Spleen (tissue), 11 donors: Measurements from ENCODE around the gene HIGD1A. TPM values are rescaled to one million over a fixed set of nuclear protein-coding genes. Genes with fewer than 3 reads are reported as not detected.
A peak's percentile ranks its signal among the peaks of the same experiment; 100 is the strongest.

Experiments used
- DNase-seq: peaks from one replicate; pipeline ENCODE4 v3.0.0-alpha.2; 2020
- H3K27ac ChIP-seq, 8 donors: fragments of 200-600 bp; sonication (generic) in 7 of 8; 1 replicate in 4 of 8; 2 replicates in 4 of 8; pipeline versions ENCODE4 v1.5.0 to v1.8.0; 2016 to 2021; ENCODE audit warnings: inconsistent platforms in 4 of 8, mild to moderate bottlenecking in 4 of 8, moderate library complexity in 1 of 8
- H3K27me3 ChIP-seq, 7 donors: fragments of 200-600 bp; sonication (generic) in 6 of 7; replicated peaks in 1 of 7; 1 replicate in 4 of 7; 2 replicates in 3 of 7; pipeline versions ENCODE4 v1.5.0 to v1.8.0; 2016 to 2021; ENCODE audit warnings: inconsistent platforms in 3 of 7, mild to moderate bottlenecking in 1 of 7
- H3K36me3 ChIP-seq, 6 donors: fragments of 200-600 bp; sonication (generic) in 5 of 6; 1 replicate in 4 of 6; 2 replicates in 2 of 6; pipeline versions ENCODE4 v1.5.0 to v1.8.0; 2016 to 2021; ENCODE audit warnings: inconsistent platforms in 2 of 6
- H3K4me1 ChIP-seq, 6 donors: fragments of 200-600 bp; sonication (generic) in 5 of 6; 1 replicate in 3 of 6; 2 replicates in 3 of 6; pipeline versions ENCODE4 v1.5.0 to v1.8.0; 2016 to 2021; ENCODE audit warnings: inconsistent platforms in 3 of 6
- H3K4me3 ChIP-seq, 8 donors: fragments of 200-600 bp; sonication (generic) in 7 of 8; 1 replicate in 4 of 8; 2 replicates in 4 of 8; pipeline versions ENCODE4 v1.5.0 to v1.8.0; 2016 to 2021; ENCODE audit warnings: inconsistent platforms in 4 of 8, mild to moderate bottlenecking in 4 of 8, moderate library complexity in 2 of 8
- H3K9me3 ChIP-seq, 8 donors: fragments of 200-600 bp; sonication (generic) in 7 of 8; 1 replicate in 4 of 8; 2 replicates in 4 of 8; pipeline versions ENCODE4 v1.5.0 to v1.8.0; 2016 to 2021; ENCODE audit warnings: inconsistent platforms in 4 of 8
- POLR2A ChIP-seq, 3 donors: fragments of 450-650 bp; IDR thresholded peaks; one replicate each; pipeline ENCODE4 v1.5.1; 2017; ENCODE audit warnings: antibody characterized with exemption in 3 of 3, mild to moderate bottlenecking in 1 of 3
- POLR2AphosphoS5 ChIP-seq, 3 donors: sonication (generic); formaldehyde crosslinking; IDR thresholded peaks; one replicate each; pipeline ENCODE4 v1.5.1; 2017; ENCODE audit warnings: antibody characterized with exemption in 3 of 3
- WGBS, 5 donors: extraction: QIAGEN DNeasy Blood & Tissue Kit in 3 of 5; methylation state at CpG; one replicate each; pipeline versions ENCODE4 v1.1.5 to v1.1.7; 2013 to 2018; 5-methylcytosine and 5-hydroxymethylcytosine counted together
- intact Hi-C: fragments of 100-400 bp; cut with DNase I; formaldehyde crosslinking; loops from one replicate; pipeline ENCODE4 v1.15.0; 2023; ENCODE audit warnings: low total_unique reads
- polyA plus RNA-seq, 3 donors: library from polyadenylated mRNA; stranded (reverse); fragments of 200-250 nt; gene quantifications; one replicate each; pipeline ENCODE4 v1.2.1, GENCODE V29; 2013
- total RNA-seq, 7 donors: library from RNA; depleted of rRNA in 3 of 7; stranded (reverse); fragments of >200 nt in 3 of 7; fragmentation: NEBNext Ultra II Directional in 4 of 7; extraction: Animal tissue kit (Norgen Biotek cat#: 25700) in 4 of 7; gene quantifications; one replicate each; pipeline versions ENCODE4 v1.1.0 to v1.2.1, GENCODE V29; 2016 to 2021
- TF ChIP-seq, protein P1 (sequence below), 11 experiments: fragments of 200-600 bp in 7 of 11; fragments of 450-650 bp in 4 of 11; sonication (generic) in 4 of 11; IDR thresholded peaks in 8 of 11; conservative IDR thresholded peaks in 3 of 11; 1 replicate in 7 of 11; 2 replicates in 4 of 11; pipeline versions ENCODE4 v1.4.0 to v1.8.0; 2016 to 2021; ENCODE audit warnings: antibody characterized with exemption in 11 of 11, inconsistent platforms in 4 of 11, mild to moderate bottlenecking in 1 of 11
- donor health status: healthy with polysubstance abuse.
- donor health status: DM: no; HTN: no; CAD: no; lungs with moderate emphysema.
- donor health status: DM: no; HTN: no; CAD: no.
- donor health status: Bipolar disorder and iron deficiency.
- donor health status: healthy.
- donor health status: DM: no; HTN: no; CAD: no.
- donor health status: DM: yes; HTN: yes; CAD: no.

HIGD1A gene
- total and polyA plus RNA-seq, 10 donors = 39.4 to 89.0 (median 59.6) TPM

DNA sequence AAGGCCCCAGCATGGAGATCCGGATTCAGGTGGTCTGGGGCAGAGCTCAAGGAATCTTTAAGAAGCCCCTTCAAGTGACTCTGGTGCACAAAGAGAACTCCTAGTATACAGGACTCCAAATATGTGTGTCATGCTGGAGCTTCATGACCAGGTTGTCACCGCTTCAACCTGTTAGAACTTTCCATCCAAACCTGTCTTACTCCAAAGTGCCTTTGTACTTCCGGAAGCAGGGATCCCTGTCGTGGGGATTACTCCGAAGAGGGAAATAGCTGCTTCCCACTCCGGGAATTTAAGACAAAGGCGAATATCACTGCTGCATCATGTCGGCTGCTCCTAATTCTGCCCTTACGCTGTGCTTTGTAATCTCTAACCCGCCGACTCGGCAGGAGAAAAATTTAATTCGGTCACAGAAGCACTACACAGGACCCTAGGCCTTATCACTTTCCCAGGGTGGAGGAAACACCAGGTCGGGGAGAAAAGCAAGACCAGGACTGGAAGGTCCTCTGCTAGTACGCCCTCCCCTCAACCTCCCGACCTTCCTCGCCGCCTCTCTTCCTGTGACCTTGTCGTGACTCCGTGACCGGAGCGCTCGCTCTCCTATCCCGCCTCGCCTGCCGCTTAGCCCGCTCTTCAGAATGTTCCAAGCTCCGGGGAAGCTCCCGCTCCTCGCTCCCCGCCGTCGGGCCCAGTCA is 730 bp downstream of the HIGD1A start:
- peak; percentile 89 for DNase-seq
- 1 to 4% (median 2%) methylated on average over 33 of the region's 33 CpGs for WGBS, 5 donors
- no peaks in the 10 kb centered on the region for H3K9me3 ChIP-seq
- H3K27me3 ChIP-seq = peaks cover 0 to 7% (median 0%) of the 10 kb centered on the region in 7 donors
- peak overlapping the region; percentile 83 to 94 (median 91) for H3K27ac ChIP-seq
- H3K36me3 ChIP-seq = no peaks in the 10 kb centered on the region
- intact Hi-C loops = no loop called here
- peak overlapping the region; percentile 60 to 95 (median 74) for H3K4me3 ChIP-seq
- TF ChIP-seq POLR2AphosphoS5 (IDR thresholded peaks at IDR 0.05) (no peak), POLR2A (IDR thresholded peaks at IDR 0.05) (no peak)
- TF ChIP-seq, protein P1, sequence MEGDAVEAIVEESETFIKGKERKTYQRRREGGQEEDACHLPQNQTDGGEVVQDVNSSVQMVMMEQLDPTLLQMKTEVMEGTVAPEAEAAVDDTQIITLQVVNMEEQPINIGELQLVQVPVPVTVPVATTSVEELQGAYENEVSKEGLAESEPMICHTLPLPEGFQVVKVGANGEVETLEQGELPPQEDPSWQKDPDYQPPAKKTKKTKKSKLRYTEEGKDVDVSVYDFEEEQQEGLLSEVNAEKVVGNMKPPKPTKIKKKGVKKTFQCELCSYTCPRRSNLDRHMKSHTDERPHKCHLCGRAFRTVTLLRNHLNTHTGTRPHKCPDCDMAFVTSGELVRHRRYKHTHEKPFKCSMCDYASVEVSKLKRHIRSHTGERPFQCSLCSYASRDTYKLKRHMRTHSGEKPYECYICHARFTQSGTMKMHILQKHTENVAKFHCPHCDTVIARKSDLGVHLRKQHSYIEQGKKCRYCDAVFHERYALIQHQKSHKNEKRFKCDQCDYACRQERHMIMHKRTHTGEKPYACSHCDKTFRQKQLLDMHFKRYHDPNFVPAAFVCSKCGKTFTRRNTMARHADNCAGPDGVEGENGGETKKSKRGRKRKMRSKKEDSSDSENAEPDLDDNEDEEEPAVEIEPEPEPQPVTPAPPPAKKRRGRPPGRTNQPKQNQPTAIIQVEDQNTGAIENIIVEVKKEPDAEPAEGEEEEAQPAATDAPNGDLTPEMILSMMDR (IDR thresholded peaks at IDR 0.05 in 8 of 11, conservative IDR thresholded peaks at IDR 0.05 in 3 of 11) = no peak
- H3K4me1 ChIP-seq = peaks cover 19 to 57% (median 51%) of the 10 kb centered on the region in 6 donors

DNA sequence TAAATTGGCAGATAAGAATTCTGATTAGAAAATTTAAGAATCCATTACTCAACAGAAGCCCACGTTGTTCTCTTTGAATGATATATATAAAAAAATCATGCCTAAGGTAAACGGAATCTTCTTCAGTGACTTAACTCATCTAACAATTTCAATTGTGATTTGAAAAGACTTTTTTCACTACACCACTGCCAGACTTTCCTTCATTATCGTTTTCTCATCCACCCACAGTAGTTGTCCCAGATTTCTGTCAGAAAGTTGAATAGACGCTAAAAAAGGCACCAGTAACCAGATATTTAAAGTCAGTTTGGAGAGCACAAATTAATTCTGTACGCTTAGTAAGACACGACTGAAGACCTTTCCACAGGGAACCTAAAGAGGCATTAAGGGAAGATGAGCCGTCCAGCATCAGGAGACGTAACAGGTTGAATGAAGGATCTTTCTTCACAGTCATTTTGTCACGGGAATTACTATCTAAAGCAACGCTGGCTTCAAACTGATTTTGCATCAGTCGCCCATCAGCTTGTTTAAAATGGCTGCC is 1.3 kb downstream of the HIGD1A start:
- 64 to 79% (median 78%) methylated on average over 11 of the region's 11 CpGs for WGBS, 5 donors
- intact Hi-C loops = no loop called here
- Histone ChIP-seq H3K27me3 (peaks cover 0 to 7% (median 0%) of the 10 kb centered on the region in 7 donors), H3K27ac (peak overlapping the region in 7 of 8 donors; percentile 83 to 94 (median 92)), H3K4me1 (peaks cover 19 to 57% (median 51%) of the 10 kb centered on the region in 6 donors), H3K4me3 (peak overlapping the region; percentile 60 to 95 (median 74)), H3K36me3 (no peaks in the 10 kb centered on the region), H3K9me3 (no peaks in the 10 kb centered on the region)
- DNase-seq = no peak
- no peak for TF ChIP-seq POLR2A (IDR thresholded peaks at IDR 0.05)
- TF ChIP-seq, protein P1 (IDR thresholded peaks at IDR 0.05 in 8 of 11, conservative IDR thresholded peaks at IDR 0.05 in 3 of 11) = no peak
- no peak for TF ChIP-seq POLR2AphosphoS5 (IDR thresholded peaks at IDR 0.05)

DNA sequence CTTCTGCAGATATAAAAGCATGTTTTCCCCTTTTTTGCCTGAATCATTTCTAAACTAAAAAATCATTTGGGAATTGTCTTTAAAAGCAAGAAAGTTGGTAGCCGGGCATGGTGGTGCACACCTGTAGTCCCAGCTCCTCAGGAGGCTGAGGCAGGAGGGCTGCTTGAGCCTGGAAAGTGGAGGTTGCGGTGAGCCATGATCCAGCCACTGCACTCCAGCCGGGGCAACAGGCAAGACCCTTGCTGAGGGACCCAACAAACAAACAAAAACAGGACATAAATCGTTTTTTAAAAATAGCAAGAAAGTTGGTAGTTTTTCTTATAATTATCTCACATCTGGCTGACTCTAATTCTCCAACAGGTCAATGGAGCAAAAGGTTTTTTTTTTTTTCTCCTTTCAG is 2.5 kb downstream of the HIGD1A start:
- Histone ChIP-seq H3K36me3 (no peaks in the 10 kb centered on the region), H3K27ac (no peak overlapping the region), H3K4me3 (no peak overlapping the region), H3K4me1 (peaks cover 19 to 57% (median 51%) of the 10 kb centered on the region in 6 donors), H3K9me3 (no peaks in the 10 kb centered on the region), H3K27me3 (peaks cover 0 to 7% (median 0%) of the 10 kb centered on the region in 7 donors)
- TF ChIP-seq POLR2AphosphoS5 (IDR thresholded peaks at IDR 0.05) (no peak), POLR2A (IDR thresholded peaks at IDR 0.05) (no peak)
- TF ChIP-seq, protein P1 (IDR thresholded peaks at IDR 0.05 in 8 of 11, conservative IDR thresholded peaks at IDR 0.05 in 3 of 11) = no peak
- DNase-seq = no peak
- WGBS, 5 donors = 91 to 96% (median 95%) methylated on average over 4 of the region's 4 CpGs
- intact Hi-C loops = no loop called here

DNA sequence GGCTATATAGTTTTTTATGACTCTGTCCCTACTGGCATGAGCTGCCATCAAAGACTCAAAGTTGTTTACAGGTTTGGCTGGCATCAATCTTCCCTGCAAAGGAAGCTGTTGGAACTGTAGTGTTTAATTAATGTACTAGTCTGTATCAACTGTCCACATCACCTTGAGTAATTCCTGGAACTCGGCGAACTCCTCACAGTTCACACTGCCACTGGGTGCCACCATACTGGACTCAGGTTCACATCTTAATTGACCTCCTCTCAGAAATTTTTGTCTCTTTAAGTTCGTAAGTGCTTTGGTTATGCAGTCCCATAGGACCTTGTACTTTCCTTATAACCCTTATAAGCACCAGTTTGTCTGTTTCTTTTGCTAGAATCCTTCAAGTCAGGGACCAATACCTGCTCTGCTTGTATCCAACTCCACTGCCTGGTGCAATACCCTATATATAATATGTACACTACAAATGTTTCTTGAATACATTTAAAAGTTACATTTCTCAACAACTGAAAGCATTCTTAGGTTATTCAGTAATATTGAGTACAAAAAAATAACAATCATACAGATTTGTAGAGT is 3.2 kb downstream of the HIGD1A start:
- 79 to 93% (median 87%) methylated on average over 3 of the region's 3 CpGs for WGBS, 5 donors

More for the DNA sequence above, 3.2 kb downstream of the HIGD1A start:
- Histone ChIP-seq H3K36me3 (no peaks in the 10 kb centered on the region), H3K27me3 (peaks cover 0 to 7% (median 0%) of the 10 kb centered on the region in 7 donors), H3K4me3 (no peak overlapping the region), H3K9me3 (no peaks in the 10 kb centered on the region), H3K27ac (no peak overlapping the region), H3K4me1 (peaks cover 19 to 57% (median 51%) of the 10 kb centered on the region in 6 donors)
- intact Hi-C loops = no loop called here
- TF ChIP-seq, protein P1 (IDR thresholded peaks at IDR 0.05 in 8 of 11, conservative IDR thresholded peaks at IDR 0.05 in 3 of 11) = no peak
- TF ChIP-seq POLR2A (IDR thresholded peaks at IDR 0.05) (no peak), POLR2AphosphoS5 (IDR thresholded peaks at IDR 0.05) (no peak)
- no peak for DNase-seq
